Right renal pelvis (tissue), 4 donors: ENCODE data around the gene CNTN5. TPM values are rescaled to one million over a fixed set of nuclear protein-coding genes. Genes with fewer than 3 reads are reported as not detected.

ENCODE experiments used
- DNase-seq, 4 donors: peaks; one replicate each; pipeline ENCODE4 v3.0.0-alpha.2; 2013; ENCODE audit warnings: low read depth in 4 of 4, low spot score in 3 of 4, missing footprints in 1 of 4
- polyA plus RNA-seq, 4 donors: library from polyadenylated mRNA; unstranded; fragments of 120-200 nt; gene quantifications; one replicate each; pipeline ENCODE4 v1.2.1, GENCODE V29; 2013; ENCODE audit not compliant: insufficient read length in 4 of 4

Gene CNTN5
- polyA plus RNA-seq, 4 donors: 15.7 to 23.2 (median 21.5) TPM

GRCh38 chr11:100356035-100356434 lies 1335.3 kb downstream of the CNTN5 start:
- no peak for DNase-seq

- no peak for DNase-seq
Measured at GRCh38 chr11:100359281-100359680, 1338.5 kb downstream of the CNTN5 start.

GRCh38 chr11:100367892-100368291 lies 1347.1 kb downstream of the CNTN5 start:
- no peak for DNase-seq

GRCh38 chr11:100383357-100383865 lies 1362.7 kb downstream of the CNTN5 start:
- no peak for DNase-seq

GRCh38 chr11:100396266-100396665 lies 1375.5 kb downstream of the CNTN5 start:
- peak in 1 of 4 donors; percentile 14 for DNase-seq

GRCh38 chr11:100397401-100397800 lies 1376.7 kb downstream of the CNTN5 start:
- DNase-seq: no peak

- DNase-seq: no peak
Measured at GRCh38 chr11:100403816-100404215, 1383.1 kb downstream of the CNTN5 start.

GRCh38 chr11:100404907-100405306 lies 1384.2 kb downstream of the CNTN5 start:
- no peak for DNase-seq
